ENCODE data around the gene CDC42EP1.

- TF ChIP-seq POLR2A (IDR thresholded peaks at IDR 0.05; ENCODE audit: low read depth, low read length) (no peak), TAF1 (IDR thresholded peaks at IDR 0.05; ENCODE audit: borderline replicate concordance, low read depth, low read length) (no peak)
Measured at GRCh38 chr22:37565830-37566229, 5.5 kb downstream of the CDC42EP1 start.
